Measurements from ENCODE around the gene KISS1.

The KISS1 gene

DNA sequence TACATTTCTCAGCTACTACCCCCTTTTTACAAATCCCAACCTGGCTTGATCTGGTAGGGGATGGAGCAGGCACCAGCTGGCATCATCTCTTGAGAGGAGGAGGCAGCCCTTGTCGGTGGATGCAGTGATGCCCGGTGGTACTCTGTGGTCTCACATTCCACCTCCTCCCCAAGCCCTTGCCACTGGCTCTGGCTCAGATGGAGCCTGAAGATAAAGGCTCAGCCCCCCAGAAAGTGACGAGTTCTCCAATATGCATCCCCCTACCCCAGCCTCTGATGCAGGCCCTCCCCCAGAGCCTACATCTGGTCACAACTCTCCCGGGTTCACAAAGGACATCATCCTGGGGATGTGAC lies 21.3 kb upstream of the KISS1 start:
- FAIRE-seq, result no peak

DNA sequence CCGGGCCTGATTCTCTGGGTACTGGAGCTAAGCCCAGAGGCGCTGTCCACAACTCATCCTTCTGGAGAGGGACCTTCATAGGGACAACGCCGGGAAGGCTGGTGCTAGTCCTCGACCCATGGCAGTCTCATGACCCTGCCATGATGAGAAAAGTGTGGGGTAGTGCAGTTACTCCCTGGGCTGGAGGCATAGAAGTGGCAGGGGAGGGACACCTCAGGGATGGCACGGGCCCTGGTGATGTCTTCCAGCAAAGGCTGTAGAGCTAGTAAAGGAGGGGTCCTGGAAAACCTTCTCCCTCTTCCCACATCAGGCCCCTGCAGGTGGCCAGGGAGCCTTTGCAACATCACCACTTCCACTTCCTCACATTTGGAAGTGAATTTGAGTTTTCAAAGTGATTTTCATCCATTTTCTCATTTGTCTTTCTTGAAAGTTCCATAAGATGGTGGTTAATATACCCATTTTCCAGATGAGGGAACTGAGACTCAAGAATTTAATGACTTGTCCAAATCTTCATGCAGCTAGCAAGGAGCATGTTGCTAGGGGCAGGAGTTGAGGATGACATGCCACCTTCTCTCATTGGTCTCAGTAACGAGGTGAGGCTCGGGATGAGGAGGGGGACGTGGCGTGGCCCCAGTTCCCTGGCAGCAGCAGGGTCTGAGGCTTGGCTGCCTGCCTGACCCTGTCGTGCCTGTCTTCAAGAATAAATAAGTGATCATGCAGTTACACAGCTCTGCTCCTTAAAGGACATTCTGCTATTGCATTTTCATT lies 20.8 kb upstream of the KISS1 start:
- FAIRE-seq, result no peak

DNA sequence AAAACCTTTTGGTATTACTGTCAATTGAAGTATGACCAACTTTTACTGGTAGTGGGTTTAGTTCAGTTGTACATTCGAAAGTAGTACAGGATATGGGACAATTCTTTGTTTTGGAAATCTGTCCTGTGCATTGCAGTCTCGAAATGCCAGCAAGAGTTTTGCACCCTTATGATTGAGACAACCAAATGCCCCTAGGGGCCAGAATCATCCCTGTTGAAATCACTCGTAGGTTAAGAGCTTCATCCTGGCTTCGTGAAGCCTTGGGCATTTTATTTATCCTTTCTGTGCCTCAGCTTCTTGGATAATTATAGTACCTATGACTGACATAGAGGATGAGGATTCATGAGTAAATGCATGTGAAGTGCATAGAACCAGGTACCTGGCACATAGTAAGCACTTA lies 19.9 kb upstream of the KISS1 start:
- FAIRE-seq, result no peak

DNA sequence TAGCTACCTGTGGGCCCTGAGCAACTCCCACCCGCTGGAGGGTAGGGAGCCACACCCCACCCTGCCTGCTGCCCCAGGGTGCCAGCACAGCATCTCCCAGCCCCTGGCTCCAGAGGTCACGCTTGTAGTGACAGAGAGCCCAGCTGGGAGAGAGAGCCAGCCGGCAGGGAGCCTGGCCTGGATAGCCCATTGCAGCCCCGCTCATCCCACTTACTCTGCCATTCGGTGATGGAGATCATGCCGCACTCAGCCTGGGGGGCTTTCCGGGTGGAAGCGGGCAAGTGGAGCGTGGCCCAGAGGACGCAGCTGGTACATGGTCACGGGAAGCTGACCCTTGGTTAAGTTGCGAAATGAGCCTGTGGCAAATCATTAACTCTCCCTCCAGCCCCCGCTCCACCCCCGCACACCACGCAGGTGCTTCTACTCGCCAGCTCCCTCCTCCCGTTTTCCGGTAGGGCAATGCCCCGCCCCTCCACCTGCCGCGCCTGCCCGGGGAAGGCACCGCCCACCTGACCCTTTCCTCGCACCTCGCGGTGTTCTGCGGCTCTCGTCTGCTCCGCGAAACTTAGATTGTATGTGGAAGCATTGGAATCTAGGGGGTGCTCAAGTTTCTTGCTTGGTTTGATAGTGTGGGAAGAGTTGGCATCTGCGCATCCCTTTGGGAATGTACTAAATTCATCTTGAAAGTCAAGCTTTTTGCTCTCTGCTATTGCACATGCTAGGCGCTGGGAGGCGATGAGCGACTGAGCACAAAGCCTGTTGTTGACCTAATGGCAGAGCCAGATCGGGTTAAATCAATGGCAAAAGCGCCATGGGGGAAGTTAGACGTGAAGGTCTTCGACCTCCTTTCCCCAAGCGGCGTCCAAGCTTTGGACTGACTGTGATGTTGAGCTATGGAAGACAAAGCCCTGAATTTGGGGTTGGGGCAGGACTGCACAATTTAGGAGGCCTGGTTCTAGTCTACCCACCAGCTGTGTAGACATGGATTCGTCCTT lies 17.7 kb upstream of the KISS1 start, which contains the start of gene GOLT1A:
TSS of gene GOLT1A (minus strand) at position 321 of the 995 bp plus-strand sequence. CDS start at position 239, 82 bp downstream.
- no peak for FAIRE-seq

DNA sequence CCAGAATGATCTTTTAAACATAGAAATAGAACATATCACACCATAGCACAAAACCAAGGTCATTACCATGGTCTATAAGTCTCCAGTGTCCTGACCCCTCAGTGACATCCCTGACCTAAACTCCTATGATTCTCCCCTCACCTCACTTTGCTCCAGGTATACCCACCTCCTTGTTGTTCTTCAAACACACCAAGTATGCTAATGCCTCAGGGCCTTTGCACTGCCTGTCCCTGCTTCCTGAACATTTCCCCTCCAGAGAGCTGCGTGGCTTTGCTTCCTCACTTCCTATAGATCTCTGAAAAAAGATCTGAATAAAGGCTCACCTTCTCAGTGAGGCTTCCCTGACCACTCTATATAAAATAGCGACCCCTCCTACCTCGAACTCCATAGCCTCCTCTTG lies 16.4 kb upstream of the KISS1 start:
- no peak for FAIRE-seq

DNA sequence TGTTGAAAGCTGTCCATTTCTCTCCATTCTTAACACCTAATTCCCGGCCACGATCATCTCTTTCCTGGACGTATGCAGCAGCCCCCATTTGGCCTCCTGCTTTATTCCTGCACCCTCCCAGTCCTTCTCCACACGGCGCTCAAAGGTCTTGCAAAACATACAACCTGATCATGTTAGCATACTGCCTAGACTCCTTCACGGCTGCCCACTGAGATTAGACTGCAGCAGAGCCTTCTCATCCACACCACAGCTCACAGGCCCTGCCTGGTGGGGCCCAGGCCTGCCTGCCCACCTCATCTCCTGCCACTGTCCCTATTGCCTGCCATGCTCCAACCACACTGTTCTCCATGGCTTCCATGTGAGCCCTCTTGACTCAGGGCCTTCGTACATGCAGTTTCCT lies 14.8 kb upstream of the KISS1 start:
- FAIRE-seq, result no peak

DNA sequence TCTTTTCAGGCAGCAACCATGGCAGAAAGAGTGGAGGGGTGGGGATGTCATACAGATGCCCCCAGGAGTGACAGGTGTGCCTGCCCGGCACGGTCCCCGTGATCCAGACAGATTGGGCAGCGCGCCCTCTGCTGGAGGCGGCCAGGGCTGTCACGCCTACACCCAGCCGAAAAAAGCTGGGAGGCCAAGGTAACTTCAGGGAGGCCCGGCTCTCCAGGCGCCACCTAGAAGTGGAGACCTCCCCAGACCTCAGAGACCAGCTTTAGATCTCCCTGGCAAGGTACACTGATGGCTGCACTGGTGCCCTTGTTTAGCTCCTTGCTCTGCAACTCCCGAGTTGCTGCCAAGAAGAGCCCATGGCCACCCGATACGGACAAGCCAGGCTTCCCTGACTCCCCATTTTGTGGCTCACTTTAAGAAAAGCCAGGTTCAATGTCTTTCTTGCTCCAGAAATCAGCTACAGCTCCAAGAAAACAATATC lies 10.9 kb upstream of the KISS1 start:
- FAIRE-seq, result no peak

DNA sequence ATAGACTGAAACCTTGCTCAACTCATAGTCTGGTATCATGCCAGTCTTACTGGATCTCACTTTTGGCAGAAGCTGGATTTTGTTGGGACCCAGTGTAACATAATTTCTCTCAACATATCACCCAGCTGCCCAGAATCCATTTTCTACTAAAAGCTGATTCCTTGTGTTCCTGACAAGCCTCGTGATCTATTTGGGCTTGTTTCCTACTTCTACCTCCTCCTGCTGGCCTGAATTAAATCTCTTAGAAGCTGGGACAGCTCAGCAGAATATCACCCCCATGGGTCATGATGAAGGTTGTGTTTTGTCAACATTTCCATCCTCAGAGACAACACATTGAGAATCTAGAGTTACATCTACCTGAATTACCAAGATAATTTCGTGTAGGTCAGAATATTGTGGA lies 9.8 kb upstream of the KISS1 start:
- no peak for FAIRE-seq

- no peak for FAIRE-seq
These were observed 9.2 kb upstream of the KISS1 start for GRCh38 chr1:204205486-204205885.

GRCh38 chr1:204204944-204205343 lies 8.7 kb upstream of the KISS1 start:
- FAIRE-seq, result no peak

GRCh38 chr1:204203206-204203767 lies 7.0 kb upstream of the KISS1 start:
- FAIRE-seq, result no peak

DNA sequence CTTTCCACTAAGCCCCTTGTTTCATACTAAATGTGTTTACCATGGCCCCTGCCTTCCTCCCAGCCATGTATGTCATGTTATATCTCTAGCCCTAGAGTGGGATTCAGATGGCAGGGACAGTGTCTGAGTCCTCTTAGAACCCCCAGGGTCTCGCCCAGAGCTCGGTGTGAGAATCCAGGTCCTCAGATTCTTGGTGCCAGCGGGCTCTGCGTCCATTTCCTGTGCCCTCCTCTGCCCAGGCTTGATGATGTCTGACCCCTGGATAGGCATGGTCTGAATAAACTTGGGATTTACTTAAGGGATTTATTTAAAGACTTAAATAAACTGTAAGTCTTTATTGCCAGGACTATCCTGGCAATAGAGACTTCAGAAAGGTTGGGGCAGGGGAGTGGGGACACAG lies 6.2 kb upstream of the KISS1 start:
- no peak for FAIRE-seq

GRCh38 chr1:204201348-204202040 lies 5.2 kb upstream of the KISS1 start:
- FAIRE-seq, result no peak

DNA sequence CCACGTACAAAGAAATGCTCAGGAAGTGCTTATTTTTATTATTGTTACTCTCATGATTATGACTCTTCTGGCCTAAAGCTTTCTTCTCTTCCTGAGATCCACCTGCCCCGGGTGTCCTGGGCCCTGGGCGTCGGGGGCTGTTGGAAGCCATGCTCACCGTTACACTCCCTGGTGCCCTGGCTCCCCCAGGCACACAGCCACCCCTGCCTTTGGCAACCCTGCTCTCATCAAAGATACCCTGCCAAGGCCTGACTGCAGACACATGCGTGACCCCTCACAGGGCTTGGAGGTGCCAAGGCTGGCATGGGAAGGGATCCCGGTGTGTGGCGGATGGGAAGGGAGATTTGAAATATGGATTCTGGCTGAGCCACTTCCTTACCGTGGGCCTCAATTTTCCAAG lies 3.3 kb upstream of the KISS1 start:
- FAIRE-seq, result no peak

- no peak for FAIRE-seq
These were observed 2.4 kb upstream of the KISS1 start for GRCh38 chr1:204198348-204199340.

DNA sequence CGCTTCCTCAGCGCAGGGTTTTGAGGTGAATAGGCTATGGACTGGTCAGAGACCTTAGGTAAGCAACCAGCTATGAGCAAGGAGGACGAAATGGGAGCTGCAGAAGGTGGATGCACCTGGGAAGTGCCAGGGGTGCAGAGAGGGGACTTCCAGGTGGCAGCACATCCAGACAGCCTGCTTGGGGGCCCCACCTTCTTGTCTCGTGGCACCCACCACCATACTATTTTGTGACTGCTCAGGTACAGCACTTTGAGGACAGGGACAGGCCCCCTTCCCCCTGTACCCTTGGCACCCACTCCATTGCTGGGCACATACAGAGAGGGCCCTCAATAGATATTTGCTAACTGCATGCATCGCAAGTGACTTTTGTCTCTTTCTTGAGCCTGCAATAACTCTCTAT lies 777 bp upstream of the KISS1 start:
- no peak for FAIRE-seq

DNA sequence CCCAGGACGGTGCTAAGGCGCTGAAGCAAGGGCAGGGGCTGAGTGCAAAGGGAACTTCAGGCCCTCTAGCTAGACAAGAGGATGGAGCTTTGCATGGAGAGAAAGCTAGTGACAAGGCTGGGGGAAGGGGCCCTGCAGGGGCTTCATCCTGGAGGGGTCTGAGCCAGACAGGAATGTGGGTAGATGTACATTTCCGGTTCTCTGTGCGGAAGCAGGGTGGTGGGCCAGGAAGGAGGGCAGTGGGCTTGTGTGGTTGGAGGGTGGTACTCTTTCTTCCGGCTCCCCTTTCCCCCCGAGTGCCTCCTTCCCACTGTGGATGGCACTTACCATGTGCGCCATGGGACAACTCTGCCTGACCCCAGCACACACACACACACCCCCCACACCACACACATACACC lies 1.5 kb downstream of the KISS1 start:
- no peak for FAIRE-seq

DNA sequence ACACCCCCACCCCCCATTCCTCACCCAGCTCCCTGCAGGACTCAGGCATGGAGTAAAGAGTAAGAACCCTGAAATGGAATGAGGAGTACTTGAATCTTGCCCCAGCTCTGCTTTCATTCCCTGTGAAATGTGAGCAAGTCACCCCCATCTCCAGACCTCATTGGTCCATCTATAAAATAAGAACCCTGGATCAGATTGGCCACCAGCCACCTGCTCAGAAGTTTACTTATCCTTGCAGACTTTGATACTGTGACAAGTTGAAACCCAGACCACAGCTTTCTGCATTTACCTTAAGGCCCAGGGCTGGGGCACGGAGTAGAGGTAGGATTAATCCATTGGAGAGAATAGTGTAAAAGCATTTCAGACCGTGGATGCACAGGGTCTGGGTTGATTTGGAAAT lies 2.2 kb downstream of the KISS1 start:
- no peak for FAIRE-seq

GRCh38 chr1:204192589-204193352 lies 3.5 kb downstream of the KISS1 start:
- FAIRE-seq, result no peak

GRCh38 chr1:204192046-204192445 lies 4.2 kb downstream of the KISS1 start:
- no peak for FAIRE-seq

DNA sequence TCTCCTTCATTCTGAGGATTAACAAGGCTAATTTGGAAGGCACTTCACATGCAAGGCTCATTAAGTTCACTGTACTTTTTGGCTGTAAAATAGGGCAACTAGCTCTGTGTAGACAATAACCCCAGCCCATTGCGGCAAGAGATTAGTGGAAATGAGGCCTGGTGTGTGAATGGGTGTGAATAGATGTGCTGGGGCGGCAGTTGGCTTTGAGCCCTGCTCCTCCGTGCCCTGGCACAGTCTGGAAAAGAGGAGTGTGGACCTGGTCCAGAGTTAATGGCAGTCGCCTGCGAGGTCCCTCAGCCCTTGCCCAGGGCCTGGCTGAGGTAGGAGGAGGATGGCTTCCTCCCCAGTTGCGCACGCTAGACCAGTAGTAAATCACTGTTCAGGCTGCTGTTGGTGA lies 4.8 kb downstream of the KISS1 start:
- no peak for FAIRE-seq

All from endometrium (tissue), 2 donors.